K562 (cell line): Measurements from ENCODE around the gene KCP. TPM values are rescaled to one million over a fixed set of nuclear protein-coding genes. Genes with fewer than 3 reads are reported as not detected.
A peak's percentile ranks its signal among the peaks of the same experiment; 100 is the strongest.

ENCODE experiments used
- BCOR ChIP-seq: fragments of 450-650 bp; IDR thresholded peaks from 2 replicates; pipeline ENCODE4 v1.6.1; 2016
- CGGBP1 ChIP-seq: fragments of 250-450 bp; sonication (Bioruptor Pico); IDR thresholded peaks from 2 replicates; pipeline ENCODE4 v1.9.0; 2021; ENCODE audit warnings: mild to moderate bottlenecking
- EGR1 ChIP-seq: fragments of 450-650 bp; conservative IDR thresholded peaks from 2 replicates; pipeline ENCODE4 v1.6.1; 2017; ENCODE audit warnings: mild to moderate bottlenecking
- FOXK2 ChIP-seq, 2 experiments: fragments of 450-650 bp; IDR thresholded peaks in 1 of 2; conservative IDR thresholded peaks in 1 of 2; 2 replicates each; pipeline ENCODE4 v1.6.1; 2016; ENCODE audit warnings: low read depth in 2 of 2, mild to moderate bottlenecking in 1 of 2
- GABPB1 ChIP-seq: sonication (generic); formaldehyde crosslinking; IDR thresholded peaks from 2 replicates; pipeline ENCODE4 v1.8.0; 2022; ENCODE audit warnings: mild to moderate bottlenecking, missing genetic modification reagents
- ILK ChIP-seq: fragments of 450-650 bp; IDR thresholded peaks from 2 replicates; pipeline ENCODE4 v1.6.1; 2016; ENCODE audit warnings: missing genetic modification characterization, low read depth, mild to moderate bottlenecking, missing compliant biosample characterization, moderate library complexity, borderline replicate concordance
- KLF6 ChIP-seq: fragments of 250-450 bp; sonication (Bioruptor Pico); IDR thresholded peaks from 2 replicates; pipeline ENCODE4 v1.4.0; 2020; ENCODE audit warnings: mild to moderate bottlenecking, moderate library complexity, borderline replicate concordance
- MAFG ChIP-seq: fragments of 450-650 bp; conservative IDR thresholded peaks from 2 replicates; pipeline ENCODE4 v1.6.1; 2016; ENCODE audit warnings: missing genetic modification characterization, missing compliant biosample characterization
- MYNN ChIP-seq, 2 experiments: sonication (generic); formaldehyde crosslinking in 1 of 2; IDR thresholded peaks; 2 replicates each; pipeline versions ENCODE4 v1.5.0 to v1.6.1; 2016 to 2020; ENCODE audit warnings: antibody characterized with exemption in 1 of 2, missing genetic modification reagents in 1 of 2
- RAD21 ChIP-seq, 2 experiments: fragments of 250-450 bp in 1 of 2; fragments of 450-650 bp in 1 of 2; sonication (Bioruptor Pico) in 1 of 2; formaldehyde crosslinking in 1 of 2; IDR thresholded peaks in 1 of 2; conservative IDR thresholded peaks in 1 of 2; 2 replicates each; pipeline versions ENCODE4 v1.4.0 to v1.8.0; 2020 to 2022; ENCODE audit warnings: mild to moderate bottlenecking in 2 of 2, moderate library complexity in 1 of 2
- TEAD1 ChIP-seq, 2 experiments: fragments of 450-650 bp in 1 of 2; sonication (generic) in 1 of 2; formaldehyde crosslinking; IDR thresholded peaks; 2 replicates each; pipeline versions ENCODE4 v1.4.0 to v1.8.0; 2020 to 2022; ENCODE audit warnings: mild to moderate bottlenecking in 2 of 2, missing genetic modification reagents in 1 of 2
- XRCC3 ChIP-seq: fragments of 450-650 bp; IDR thresholded peaks from 2 replicates; pipeline ENCODE4 v1.6.1; 2017; ENCODE audit warnings: mild to moderate bottlenecking, moderate library complexity
- ZNF347 ChIP-seq: fragments of 450-650 bp; formaldehyde crosslinking; IDR thresholded peaks from 2 replicates; pipeline ENCODE4 v1.4.0; 2020; ENCODE audit warnings: low read depth, mild to moderate bottlenecking, moderate library complexity
- ZNF589 ChIP-seq: fragments of 200-800 bp; sonication (Bioruptor generic); IDR thresholded peaks from 2 replicates; pipeline ENCODE4 v1.6.1; 2016; ENCODE audit warnings: low read depth, missing genetic modification characterization, missing compliant biosample characterization
- polyA plus RNA-seq, 8 experiments: library from polyadenylated mRNA; depleted of rRNA in 4 of 8; stranded (reverse) in 5 of 8; unstranded in 3 of 8; fragments of >200 nt; fragmentation: Nextera tagmentation in 2 of 8; fragmentation: Illumina TruSeq in 1 of 8; extraction: Ambion mirVana in 2 of 8; extraction: Trizol in 1 of 8; gene quantifications; 2 replicates each; pipeline versions ENCODE4 v1.2.1 to v1.2.3, GENCODE V29; 2011 to 2014; ENCODE audit warnings: inconsistent platforms in 1 of 8, missing spikeins in 1 of 8
- total RNA-seq, 7 experiments: library from RNA; depleted of rRNA in 6 of 7; stranded (reverse); fragments of >200 nt in 6 of 7; fragmentation: Illumina TruSeq in 2 of 7; extraction: Trizol in 2 of 7; gene quantifications; 2 replicates each; pipeline versions ENCODE4 v1.2.1 to v1.2.3, GENCODE V29; 2011 to 2021; ENCODE audit warnings: low replicate concordance in 1 of 7
- TF ChIP-seq, protein P1 (sequence below): fragments of 450-650 bp; IDR thresholded peaks from 2 replicates; pipeline ENCODE4 v1.6.1; 2016; ENCODE audit warnings: low read depth
- TF ChIP-seq, protein P2 (sequence below): fragments of 250-450 bp; sonication (Bioruptor Pico); IDR thresholded peaks from 2 replicates; pipeline ENCODE4 v1.8.0; 2022; ENCODE audit warnings: moderate library complexity, mild to moderate bottlenecking, inconsistent platforms

Gene KCP
- total and polyA plus RNA-seq, 9 of the 15 experiments (the other 6 are each of a cell fraction or from before 2014, with no cell fraction given), result 0.06 to 0.17 (median 0.12) TPM; not detected in 3

- TF ChIP-seq GABPB1 (CRISPR knock-in tag) (no peak), BCOR (peak; percentile 84), EGR1 (peak; percentile 95), ZNF589 (0 out of 2 replicates have a peak, but pooled peaks have one; percentile 14), KLF6 (CRISPR knock-in tag) (no peak), FOXK2 (conservative IDR thresholded peaks at IDR 0.05 in 1 of 2, IDR thresholded peaks at IDR 0.05 in 1 of 2; ENCODE audit: low read depth in 2 of 2) (peak; percentile 19 to 45; a peak in 3 of 4 replicates), MYNN (IDR thresholded peaks at IDR 0.05) (peak; percentile 96), MYNN (CRISPR knock-in tag; IDR thresholded peaks at IDR 0.05) (no peak), RAD21 (CRISPR knock-in tag; conservative IDR thresholded peaks at IDR 0.05 in 1 of 2, IDR thresholded peaks at IDR 0.05 in 1 of 2) (peak in 1 of 2 experiments; percentile 45; a peak in 2 of 4 replicates), XRCC3 (no peak), ILK (tag) (no peak), ZNF347 (CRISPR knock-in tag) (no peak), CGGBP1 (CRISPR knock-in tag) (no peak), TEAD1 (CRISPR knock-in tag; IDR thresholded peaks at IDR 0.05) (peak; percentile 25 to 55; a peak in 1 of 4 replicates), MAFG (tag) (0 out of 2 replicates have a peak, but pooled peaks have one; percentile 3)
- TF ChIP-seq, protein P1, sequence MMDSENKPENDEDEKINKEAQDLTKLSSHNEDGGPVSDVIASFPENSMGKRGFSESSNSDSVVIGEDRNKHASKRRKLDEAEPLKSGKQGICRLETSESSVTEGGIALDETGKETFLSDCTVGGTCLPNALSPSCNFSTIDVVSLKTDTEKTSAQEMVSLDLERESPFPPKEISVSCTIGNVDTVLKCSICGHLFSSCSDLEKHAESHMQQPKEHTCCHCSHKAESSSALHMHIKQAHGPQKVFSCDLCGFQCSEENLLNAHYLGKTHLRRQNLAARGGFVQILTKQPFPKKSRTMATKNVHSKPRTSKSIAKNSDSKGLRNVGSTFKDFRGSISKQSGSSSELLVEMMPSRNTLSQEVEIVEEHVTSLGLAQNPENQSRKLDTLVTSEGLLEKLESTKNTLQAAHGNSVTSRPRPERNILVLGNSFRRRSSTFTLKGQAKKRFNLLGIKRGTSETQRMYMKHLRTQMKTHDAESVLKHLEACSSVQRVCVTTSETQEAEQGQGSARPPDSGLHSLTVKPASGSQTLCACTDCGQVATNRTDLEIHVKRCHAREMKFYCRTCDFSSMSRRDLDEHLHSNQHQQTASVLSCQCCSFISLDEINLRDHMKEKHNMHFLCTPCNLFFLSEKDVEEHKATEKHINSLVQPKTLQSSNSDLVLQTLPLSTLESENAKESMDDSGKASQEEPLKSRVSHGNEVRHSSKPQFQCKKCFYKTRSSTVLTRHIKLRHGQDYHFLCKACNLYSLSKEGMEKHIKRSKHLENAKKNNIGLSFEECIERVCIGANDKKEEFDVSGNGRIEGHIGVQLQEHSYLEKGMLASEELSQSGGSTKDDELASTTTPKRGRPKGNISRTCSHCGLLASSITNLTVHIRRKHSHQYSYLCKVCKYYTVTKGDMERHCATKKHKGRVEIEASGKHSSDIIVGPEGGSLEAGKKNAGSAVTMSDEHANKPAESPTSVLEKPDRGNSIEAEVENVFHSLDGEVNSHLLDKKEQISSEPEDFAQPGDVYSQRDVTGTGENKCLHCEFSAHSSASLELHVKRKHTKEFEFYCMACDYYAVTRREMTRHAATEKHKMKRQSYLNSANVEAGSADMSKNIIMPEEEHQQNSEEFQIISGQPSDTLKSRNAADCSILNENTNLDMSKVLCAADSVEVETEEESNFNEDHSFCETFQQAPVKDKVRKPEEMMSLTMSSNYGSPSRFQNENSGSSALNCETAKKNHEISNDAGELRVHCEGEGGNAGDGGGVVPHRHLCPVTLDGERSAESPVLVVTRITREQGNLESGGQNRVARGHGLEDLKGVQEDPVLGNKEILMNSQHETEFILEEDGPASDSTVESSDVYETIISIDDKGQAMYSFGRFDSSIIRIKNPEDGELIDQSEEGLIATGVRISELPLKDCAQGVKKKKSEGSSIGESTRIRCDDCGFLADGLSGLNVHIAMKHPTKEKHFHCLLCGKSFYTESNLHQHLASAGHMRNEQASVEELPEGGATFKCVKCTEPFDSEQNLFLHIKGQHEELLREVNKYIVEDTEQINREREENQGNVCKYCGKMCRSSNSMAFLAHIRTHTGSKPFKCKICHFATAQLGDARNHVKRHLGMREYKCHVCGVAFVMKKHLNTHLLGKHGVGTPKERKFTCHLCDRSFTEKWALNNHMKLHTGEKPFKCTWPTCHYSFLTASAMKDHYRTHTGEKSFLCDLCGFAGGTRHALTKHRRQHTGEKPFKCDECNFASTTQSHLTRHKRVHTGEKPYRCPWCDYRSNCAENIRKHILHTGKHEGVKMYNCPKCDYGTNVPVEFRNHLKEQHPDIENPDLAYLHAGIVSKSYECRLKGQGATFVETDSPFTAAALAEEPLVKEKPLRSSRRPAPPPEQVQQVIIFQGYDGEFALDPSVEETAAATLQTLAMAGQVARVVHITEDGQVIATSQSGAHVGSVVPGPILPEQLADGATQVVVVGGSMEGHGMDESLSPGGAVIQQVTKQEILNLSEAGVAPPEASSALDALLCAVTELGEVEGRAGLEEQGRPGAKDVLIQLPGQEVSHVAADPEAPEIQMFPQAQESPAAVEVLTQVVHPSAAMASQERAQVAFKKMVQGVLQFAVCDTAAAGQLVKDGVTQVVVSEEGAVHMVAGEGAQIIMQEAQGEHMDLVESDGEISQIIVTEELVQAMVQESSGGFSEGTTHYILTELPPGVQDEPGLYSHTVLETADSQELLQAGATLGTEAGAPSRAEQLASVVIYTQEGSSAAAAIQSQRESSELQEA, result no peak
- TF ChIP-seq, protein P2, sequence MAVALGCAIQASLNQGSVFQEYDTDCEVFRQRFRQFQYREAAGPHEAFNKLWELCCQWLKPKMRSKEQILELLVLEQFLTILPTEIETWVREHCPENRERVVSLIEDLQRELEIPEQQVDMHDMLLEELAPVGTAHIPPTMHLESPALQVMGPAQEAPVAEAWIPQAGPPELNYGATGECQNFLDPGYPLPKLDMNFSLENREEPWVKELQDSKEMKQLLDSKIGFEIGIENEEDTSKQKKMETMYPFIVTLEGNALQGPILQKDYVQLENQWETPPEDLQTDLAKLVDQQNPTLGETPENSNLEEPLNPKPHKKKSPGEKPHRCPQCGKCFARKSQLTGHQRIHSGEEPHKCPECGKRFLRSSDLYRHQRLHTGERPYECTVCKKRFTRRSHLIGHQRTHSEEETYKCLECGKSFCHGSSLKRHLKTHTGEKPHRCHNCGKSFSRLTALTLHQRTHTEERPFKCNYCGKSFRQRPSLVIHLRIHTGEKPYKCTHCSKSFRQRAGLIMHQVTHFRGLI, result 0 out of 2 replicates have a peak, but pooled peaks have one; percentile 42
These were observed 50.1 kb downstream of the KCP start (continued) for GRCh38 chr7:128860158-128861073.
